ENCODE results near the gene CDK4. TPM values are rescaled to one million over a fixed set of nuclear protein-coding genes. Genes with fewer than 3 reads are reported as not detected.

Gene CDK4
- total and polyA plus RNA-seq, 2 of the 13 experiments (the other 11 are each of a cell fraction or from before 2014, with no cell fraction given): 191 to 209 TPM

DNA sequence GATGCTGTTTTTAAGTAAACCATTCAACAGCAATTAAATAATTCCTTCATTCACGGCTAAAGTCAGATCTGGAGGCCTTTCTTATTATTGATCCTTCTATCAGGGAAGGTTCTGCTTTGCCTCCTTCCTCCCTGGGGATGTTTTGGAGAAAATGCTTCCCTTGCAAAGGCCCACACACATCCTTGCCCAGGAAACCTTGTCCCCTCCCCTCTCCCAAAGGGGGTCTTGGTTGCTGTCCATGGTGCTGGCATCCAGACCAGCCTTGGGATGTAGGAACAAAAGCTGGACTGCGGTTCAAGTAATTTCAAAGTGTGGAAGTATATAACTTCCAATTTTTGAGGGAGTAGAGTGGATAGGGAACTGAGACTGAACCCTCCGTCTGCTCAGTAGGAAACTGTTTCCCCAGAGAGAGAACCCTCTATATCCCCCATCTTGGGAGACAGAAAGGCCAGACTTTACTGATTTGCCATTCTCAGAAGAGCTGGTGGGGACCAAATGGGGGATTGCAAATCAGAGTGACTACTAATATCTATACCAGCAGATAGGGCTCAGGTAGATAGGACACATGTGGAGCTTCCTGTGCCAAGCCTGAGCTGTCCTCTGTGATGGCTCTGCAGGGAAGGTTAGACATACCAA is 8.4 kb upstream of the CDK4 start (continued):
- TF ChIP-seq TRIM24 (CRISPR knock-in tag; IDR thresholded peaks at IDR 0.05) (no peak), FIP1L1 (IDR thresholded peaks at IDR 0.05; ENCODE audit: borderline replicate concordance, insufficient read depth, low read depth, low read length) (no peak), HNF4A (CRISPR knock-in tag; IDR thresholded peaks at IDR 0.05) (no peak), JDP2 (CRISPR knock-in tag; IDR thresholded peaks at IDR 0.05; ENCODE audit: borderline replicate concordance) (no peak), DPF2 (CRISPR knock-in tag; IDR thresholded peaks at IDR 0.05; ENCODE audit: borderline replicate concordance, low read depth) (no peak), AHR (CRISPR knock-in tag; IDR thresholded peaks at IDR 0.05) (no peak), PLRG1 (conservative IDR thresholded peaks at IDR 0.05) (no peak)
- TF ChIP-seq, protein P1, sequence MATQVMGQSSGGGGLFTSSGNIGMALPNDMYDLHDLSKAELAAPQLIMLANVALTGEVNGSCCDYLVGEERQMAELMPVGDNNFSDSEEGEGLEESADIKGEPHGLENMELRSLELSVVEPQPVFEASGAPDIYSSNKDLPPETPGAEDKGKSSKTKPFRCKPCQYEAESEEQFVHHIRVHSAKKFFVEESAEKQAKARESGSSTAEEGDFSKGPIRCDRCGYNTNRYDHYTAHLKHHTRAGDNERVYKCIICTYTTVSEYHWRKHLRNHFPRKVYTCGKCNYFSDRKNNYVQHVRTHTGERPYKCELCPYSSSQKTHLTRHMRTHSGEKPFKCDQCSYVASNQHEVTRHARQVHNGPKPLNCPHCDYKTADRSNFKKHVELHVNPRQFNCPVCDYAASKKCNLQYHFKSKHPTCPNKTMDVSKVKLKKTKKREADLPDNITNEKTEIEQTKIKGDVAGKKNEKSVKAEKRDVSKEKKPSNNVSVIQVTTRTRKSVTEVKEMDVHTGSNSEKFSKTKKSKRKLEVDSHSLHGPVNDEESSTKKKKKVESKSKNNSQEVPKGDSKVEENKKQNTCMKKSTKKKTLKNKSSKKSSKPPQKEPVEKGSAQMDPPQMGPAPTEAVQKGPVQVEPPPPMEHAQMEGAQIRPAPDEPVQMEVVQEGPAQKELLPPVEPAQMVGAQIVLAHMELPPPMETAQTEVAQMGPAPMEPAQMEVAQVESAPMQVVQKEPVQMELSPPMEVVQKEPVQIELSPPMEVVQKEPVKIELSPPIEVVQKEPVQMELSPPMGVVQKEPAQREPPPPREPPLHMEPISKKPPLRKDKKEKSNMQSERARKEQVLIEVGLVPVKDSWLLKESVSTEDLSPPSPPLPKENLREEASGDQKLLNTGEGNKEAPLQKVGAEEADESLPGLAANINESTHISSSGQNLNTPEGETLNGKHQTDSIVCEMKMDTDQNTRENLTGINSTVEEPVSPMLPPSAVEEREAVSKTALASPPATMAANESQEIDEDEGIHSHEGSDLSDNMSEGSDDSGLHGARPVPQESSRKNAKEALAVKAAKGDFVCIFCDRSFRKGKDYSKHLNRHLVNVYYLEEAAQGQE (IDR thresholded peaks at IDR 0.05; ENCODE audit: borderline replicate concordance in 1 of 2, low read depth in 1 of 2, low read length in 2 of 2): peak; percentile 73 to 95
- TF ChIP-seq, protein P2, sequence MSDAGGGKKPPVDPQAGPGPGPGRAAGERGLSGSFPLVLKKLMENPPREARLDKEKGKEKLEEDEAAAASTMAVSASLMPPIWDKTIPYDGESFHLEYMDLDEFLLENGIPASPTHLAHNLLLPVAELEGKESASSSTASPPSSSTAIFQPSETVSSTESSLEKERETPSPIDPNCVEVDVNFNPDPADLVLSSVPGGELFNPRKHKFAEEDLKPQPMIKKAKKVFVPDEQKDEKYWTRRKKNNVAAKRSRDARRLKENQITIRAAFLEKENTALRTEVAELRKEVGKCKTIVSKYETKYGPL (CRISPR knock-in tag; IDR thresholded peaks at IDR 0.05): no peak
